Hematopoietic multipotent progenitor cell treated with erythropoietin and hydrocortisone succinate and interleukin-3 and kit ligand, for 6 days (in vitro differentiated cells): Measurements from ENCODE around the gene TSPAN3.

Experiments
- DNase-seq: peaks from one replicate; pipeline ENCODE4 v3.0.0-alpha.2; 2015

Gene TSPAN3

GRCh38 chr15:77083381-77084160 lies 12.7 kb upstream of the TSPAN3 start:
- peak; percentile 86 for DNase-seq

- no peak for DNase-seq
These were observed 11.1 kb upstream of the TSPAN3 start for GRCh38 chr15:77081971-77082370.

- DNase-seq = no peak
These were observed 5.5 kb upstream of the TSPAN3 start for GRCh38 chr15:77076323-77076915.

GRCh38 chr15:77075528-77075927 lies 4.6 kb upstream of the TSPAN3 start:
- no peak for DNase-seq

GRCh38 chr15:77074350-77074749 lies 3.4 kb upstream of the TSPAN3 start:
- no peak for DNase-seq

GRCh38 chr15:77071305-77072223 lies 655 bp upstream of the TSPAN3 start:
- DNase-seq = no peak

- DNase-seq = no peak
These were observed 772 bp downstream of the TSPAN3 start for GRCh38 chr15:77070180-77070494.

GRCh38 chr15:77069521-77070121 lies 1.3 kb downstream of the TSPAN3 start:
- peak; percentile 30 for DNase-seq

- no peak for DNase-seq
These were observed 2.3 kb downstream of the TSPAN3 start for GRCh38 chr15:77068633-77069032.

- peak; percentile 52 for DNase-seq
These were observed 3.1 kb downstream of the TSPAN3 start for GRCh38 chr15:77067691-77068367.

GRCh38 chr15:77066971-77067690 lies 3.8 kb downstream of the TSPAN3 start:
- DNase-seq = peak; percentile 22

GRCh38 chr15:77064539-77065308 lies 6.2 kb downstream of the TSPAN3 start:
- no peak for DNase-seq

GRCh38 chr15:77064063-77064462 lies 6.8 kb downstream of the TSPAN3 start:
- no peak for DNase-seq

- DNase-seq = no peak
These were observed 7.7 kb downstream of the TSPAN3 start for GRCh38 chr15:77063249-77063648.

- DNase-seq = no peak
These were observed 10.4 kb downstream of the TSPAN3 start for GRCh38 chr15:77060546-77060945.

GRCh38 chr15:77059786-77060361 lies 11.0 kb downstream of the TSPAN3 start:
- no peak for DNase-seq

GRCh38 chr15:77058468-77058867 lies 12.4 kb downstream of the TSPAN3 start:
- DNase-seq = no peak

GRCh38 chr15:77057685-77058084 lies 13.2 kb downstream of the TSPAN3 start:
- DNase-seq = no peak

GRCh38 chr15:77057072-77057471 lies 13.8 kb downstream of the TSPAN3 start:
- DNase-seq = no peak

GRCh38 chr15:77053709-77054108 lies 17.2 kb downstream of the TSPAN3 start:
- DNase-seq = no peak

- no peak for DNase-seq
These were observed 18.4 kb downstream of the TSPAN3 start for GRCh38 chr15:77052556-77052955.
